ENCODE measurements around the gene DHDDS. TPM values are rescaled to one million over a fixed set of nuclear protein-coding genes. Genes with fewer than 3 reads are reported as not detected.
A peak's percentile ranks its signal among the peaks of the same experiment; 100 is the strongest.
"Not testable (repeated sequence)": the region's sequence is repeated elsewhere in the genome, so short reads cannot be mapped to it uniquely, and the experiment has no call there.

DHDDS gene, protein sequence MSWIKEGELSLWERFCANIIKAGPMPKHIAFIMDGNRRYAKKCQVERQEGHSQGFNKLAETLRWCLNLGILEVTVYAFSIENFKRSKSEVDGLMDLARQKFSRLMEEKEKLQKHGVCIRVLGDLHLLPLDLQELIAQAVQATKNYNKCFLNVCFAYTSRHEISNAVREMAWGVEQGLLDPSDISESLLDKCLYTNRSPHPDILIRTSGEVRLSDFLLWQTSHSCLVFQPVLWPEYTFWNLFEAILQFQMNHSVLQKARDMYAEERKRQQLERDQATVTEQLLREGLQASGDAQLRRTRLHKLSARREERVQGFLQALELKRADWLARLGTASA
- total RNA-seq, result 10 to 100 TPM; 24.7 to 45.4 (median 32.8) TPM

DNA sequence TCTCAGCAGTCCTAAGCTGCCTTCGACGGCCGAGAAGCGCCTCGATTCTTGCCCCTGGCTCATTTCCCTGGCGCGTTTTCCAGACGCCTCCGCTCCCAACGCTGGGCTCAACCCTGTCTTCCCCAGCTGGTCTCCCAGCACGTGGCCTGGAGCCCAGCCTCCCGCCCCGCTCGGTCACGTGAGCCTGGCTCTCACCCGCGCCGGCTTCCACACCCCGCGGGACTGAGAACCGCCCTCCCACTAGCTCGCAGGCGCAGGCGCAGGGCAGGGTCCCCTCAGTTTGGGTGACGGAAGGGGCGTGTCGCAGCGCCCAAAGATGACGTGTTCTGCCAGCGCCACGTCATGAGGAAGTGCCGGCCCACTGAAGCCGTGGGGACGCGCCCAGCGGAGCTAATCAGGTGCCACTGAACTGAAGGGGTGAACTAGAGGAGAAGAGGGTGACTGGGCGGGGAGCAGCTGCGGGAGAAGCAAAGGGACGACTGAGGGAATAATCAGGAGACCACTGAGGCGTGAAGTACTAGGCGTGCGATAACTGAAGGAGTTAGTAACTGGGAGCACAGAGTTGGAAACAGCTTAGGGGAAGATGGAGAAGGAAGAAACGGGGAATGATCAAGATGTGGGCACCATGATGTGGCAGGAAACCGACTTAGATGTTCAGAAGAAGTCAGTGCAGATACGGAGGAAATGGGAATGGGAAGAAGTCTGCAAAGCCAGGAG lies at the start of gene DHDDS:
Gene DHDDS, plus strand, starts transcription at position 343 of the 717 bp plus-strand sequence. CDS start 625 bp downstream, outside the sequence.
- Histone ChIP-seq H3K27ac (peak within 1 kb of the TSS; percentile 72 to 86 (median 84)), H3K9me3 (no peaks in the 10 kb centered on the region), H3K36me3 (peaks cover 0 to 27% (median 5%) of the 10 kb centered on the region in 3 donors), H3K4me1 (peaks cover 0 to 28% (median 11%) of the 10 kb centered on the region in 4 donors), H3K4me3 (peak within 1 kb of the TSS; percentile 44 to 79 (median 58)), H3K27me3 (no peaks in the 10 kb centered on the region)
- 1% methylated on average over 39 of the region's 45 CpGs for WGBS, 2 donors
- TF ChIP-seq, protein P1, sequence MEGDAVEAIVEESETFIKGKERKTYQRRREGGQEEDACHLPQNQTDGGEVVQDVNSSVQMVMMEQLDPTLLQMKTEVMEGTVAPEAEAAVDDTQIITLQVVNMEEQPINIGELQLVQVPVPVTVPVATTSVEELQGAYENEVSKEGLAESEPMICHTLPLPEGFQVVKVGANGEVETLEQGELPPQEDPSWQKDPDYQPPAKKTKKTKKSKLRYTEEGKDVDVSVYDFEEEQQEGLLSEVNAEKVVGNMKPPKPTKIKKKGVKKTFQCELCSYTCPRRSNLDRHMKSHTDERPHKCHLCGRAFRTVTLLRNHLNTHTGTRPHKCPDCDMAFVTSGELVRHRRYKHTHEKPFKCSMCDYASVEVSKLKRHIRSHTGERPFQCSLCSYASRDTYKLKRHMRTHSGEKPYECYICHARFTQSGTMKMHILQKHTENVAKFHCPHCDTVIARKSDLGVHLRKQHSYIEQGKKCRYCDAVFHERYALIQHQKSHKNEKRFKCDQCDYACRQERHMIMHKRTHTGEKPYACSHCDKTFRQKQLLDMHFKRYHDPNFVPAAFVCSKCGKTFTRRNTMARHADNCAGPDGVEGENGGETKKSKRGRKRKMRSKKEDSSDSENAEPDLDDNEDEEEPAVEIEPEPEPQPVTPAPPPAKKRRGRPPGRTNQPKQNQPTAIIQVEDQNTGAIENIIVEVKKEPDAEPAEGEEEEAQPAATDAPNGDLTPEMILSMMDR (IDR thresholded peaks at IDR 0.05), result peak in 2 of 5 experiments; percentile 15 to 57
- TF ChIP-seq POLR2A (IDR thresholded peaks at IDR 0.05), result peak in 1 of 2 donors; percentile 70
- TF ChIP-seq EP300 (IDR thresholded peaks at IDR 0.05), result peak; percentile 98 to 100
- peak; percentile 96 to 97 for DNase-seq (ENCODE audit: low spot score in 2 of 2)

DNA sequence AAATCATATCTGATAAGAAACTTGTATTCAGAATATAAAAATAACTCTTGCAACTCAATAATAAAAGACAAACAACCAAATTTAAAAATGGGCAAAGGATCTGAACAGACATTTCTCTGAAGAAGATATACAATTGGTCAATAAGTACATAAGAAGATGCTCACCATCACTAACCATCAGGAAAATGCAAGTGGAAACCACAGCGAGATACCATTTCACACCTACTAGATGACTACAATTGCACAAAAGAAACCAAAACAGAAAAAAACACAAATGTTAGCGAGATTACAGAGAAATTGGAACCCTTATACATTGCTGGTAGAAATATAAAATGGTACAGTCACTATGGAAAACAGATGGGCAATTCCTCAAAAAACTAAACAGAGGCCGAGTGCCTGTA lies 48.0 kb upstream of the DHDDS start:
- H3K27me3 ChIP-seq, result no peaks in the 10 kb centered on the region
- 74 to 86% methylated on average over 3 of the region's 3 CpGs for WGBS, 2 donors
- no peaks in the 10 kb centered on the region for H3K4me1 ChIP-seq
- no peaks in the 10 kb centered on the region for H3K36me3 ChIP-seq
- no peak for TF ChIP-seq EP300 (IDR thresholded peaks at IDR 0.05)
- TF ChIP-seq, protein P1 (IDR thresholded peaks at IDR 0.05), result no peak
- TF ChIP-seq POLR2A (IDR thresholded peaks at IDR 0.05), result no peak
- H3K27ac ChIP-seq, result no peak overlapping the region
- no peak for DNase-seq (ENCODE audit: low spot score in 2 of 2)
- H3K4me3 ChIP-seq, result no peak overlapping the region
- no peaks in the 10 kb centered on the region for H3K9me3 ChIP-seq

DNA sequence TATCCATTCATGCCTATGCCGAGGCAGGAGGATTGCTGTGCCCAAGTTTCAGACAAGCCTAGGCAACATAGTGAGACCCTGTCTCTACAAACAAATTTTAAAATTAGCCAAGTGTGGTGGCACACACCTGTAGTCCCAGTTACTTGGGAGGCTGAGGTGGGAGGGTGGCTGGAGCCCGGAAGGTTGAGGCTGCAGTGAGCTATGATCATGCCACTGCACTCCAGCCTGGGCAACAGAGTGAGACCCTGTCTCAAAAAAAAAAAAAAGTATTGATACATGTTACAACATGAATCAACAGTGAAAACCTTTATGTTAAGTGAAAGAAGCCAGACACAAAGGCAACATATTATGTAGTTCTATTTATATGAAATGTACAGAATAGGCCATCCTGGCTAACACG lies 47.1 kb upstream of the DHDDS start:
- H3K4me3 ChIP-seq; H3K9me3 ChIP-seq; H3K36me3 ChIP-seq; DNase-seq (ENCODE audit: low spot score in 2 of 2); H3K27ac ChIP-seq; H3K27me3 ChIP-seq; H3K4me1 ChIP-seq: not testable (repeated sequence)
- WGBS, 2 donors, result 75 to 76% methylated on average over 3 of the region's 3 CpGs

DNA sequence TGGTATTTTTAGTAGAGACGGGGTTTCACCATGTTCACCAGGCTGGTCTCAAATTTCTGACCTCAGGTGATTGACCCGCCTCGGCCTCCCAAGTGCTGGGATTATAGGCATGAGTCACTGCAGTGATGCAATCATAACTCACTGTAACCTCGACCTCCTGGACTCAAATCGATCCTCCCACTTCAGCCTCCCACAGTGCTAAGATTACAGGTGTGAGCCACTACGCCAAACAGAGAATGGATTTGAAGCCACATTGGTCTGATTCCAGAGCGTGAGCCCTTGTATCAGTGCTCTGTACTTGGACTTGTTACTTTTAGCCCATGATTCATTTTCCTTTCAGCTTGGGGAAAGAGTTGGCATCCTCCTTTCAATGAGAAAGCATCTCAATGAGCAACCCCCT lies 44.7 kb upstream of the DHDDS start:
- Histone ChIP-seq H3K9me3 (no peaks in the 10 kb centered on the region), H3K27ac (no peak overlapping the region), H3K36me3 (no peaks in the 10 kb centered on the region), H3K27me3 (no peaks in the 10 kb centered on the region), H3K4me1 (no peaks in the 10 kb centered on the region), H3K4me3 (no peak overlapping the region)
- WGBS, 2 donors, result 68 to 72% methylated on average over 7 of the region's 7 CpGs
- no peak for DNase-seq (ENCODE audit: low spot score in 2 of 2)
- TF ChIP-seq POLR2A (IDR thresholded peaks at IDR 0.05) (no peak), EP300 (IDR thresholded peaks at IDR 0.05) (no peak)
- TF ChIP-seq, protein P1 (IDR thresholded peaks at IDR 0.05), result no peak

DNA sequence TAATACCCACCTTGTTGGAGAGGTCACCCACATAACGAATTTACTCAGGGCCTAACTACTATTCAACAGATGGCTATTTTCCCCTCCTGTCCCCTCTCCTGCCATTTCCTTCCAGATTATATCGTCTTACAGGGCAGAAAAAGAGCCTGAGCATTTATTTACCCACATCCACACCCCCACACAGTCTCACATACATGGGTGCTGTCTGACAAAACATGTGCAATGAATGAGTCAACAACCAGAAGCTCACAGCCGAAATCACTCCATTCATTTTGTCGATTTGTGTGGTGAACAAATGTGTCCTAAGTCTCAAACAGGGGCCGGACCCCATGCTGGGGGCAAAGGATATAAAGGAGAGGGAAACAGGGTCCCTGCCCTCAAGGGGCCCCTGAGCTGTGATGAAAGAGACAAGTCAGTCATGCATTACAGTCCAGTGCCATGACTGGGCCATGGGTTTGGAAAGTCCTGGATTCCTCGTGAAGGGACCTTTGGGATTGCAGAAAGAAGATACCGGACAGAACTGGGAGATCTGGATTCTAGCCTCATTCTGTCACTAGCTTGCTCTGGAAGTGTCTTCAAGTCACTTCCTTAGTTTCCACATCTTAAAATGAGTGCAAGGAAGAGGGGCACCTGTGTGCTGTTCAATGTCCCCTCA lies 43.2 kb upstream of the DHDDS start:
- no peaks in the 10 kb centered on the region for H3K36me3 ChIP-seq
- TF ChIP-seq, protein P1 (IDR thresholded peaks at IDR 0.05), result no peak
- no peak for TF ChIP-seq POLR2A (IDR thresholded peaks at IDR 0.05)
- no peak for TF ChIP-seq EP300 (IDR thresholded peaks at IDR 0.05)
- no peaks in the 10 kb centered on the region for H3K27me3 ChIP-seq
- WGBS, 2 donors, result 61 to 68% methylated on average over 7 of the region's 7 CpGs
- no peaks in the 10 kb centered on the region for H3K4me1 ChIP-seq
- H3K4me3 ChIP-seq, result no peak overlapping the region
- H3K9me3 ChIP-seq, result no peaks in the 10 kb centered on the region
- no peak for DNase-seq (ENCODE audit: low spot score in 2 of 2)
- no peak overlapping the region for H3K27ac ChIP-seq

Measured in tibial nerve (tissue), 4 donors.